ENCODE data around the gene PIM2. TPM values are rescaled to one million over a fixed set of nuclear protein-coding genes. Genes with fewer than 3 reads are reported as not detected.

Gene PIM2
- total RNA-seq, 1 donor from 2014 or later, result 6.8 TPM

GRCh38 chrX:48938721-48939425, 20.0 kb upstream of the PIM2 start:
- Histone ChIP-seq H3K36me3 (ENCODE audit: control insufficient read depth, insufficient read depth, low read length) (peaks cover 3% of the 10 kb centered on the region), H3K4me3 (ENCODE audit: low read depth, low read length) (no peak overlapping the region), H3K27me3 (ENCODE audit: control insufficient read depth, insufficient read depth, low read length) (no peaks in the 10 kb centered on the region)
- TF ChIP-seq CTCF (IDR thresholded peaks at IDR 0.05; ENCODE audit: insufficient read depth, low read length, severe bottlenecking), result no peak
- FAIRE-seq (no peak), DNase-seq (ENCODE audit: low read depth) (no peak)

- Histone ChIP-seq H3K27me3 (ENCODE audit: control insufficient read depth, insufficient read depth, low read length) (no peaks in the 10 kb centered on the region), H3K4me3 (ENCODE audit: low read depth, low read length) (no peak overlapping the region), H3K36me3 (ENCODE audit: control insufficient read depth, insufficient read depth, low read length) (peaks cover 3% of the 10 kb centered on the region)
- FAIRE-seq (no peak), DNase-seq (ENCODE audit: low read depth) (no peak)
- no peak for TF ChIP-seq CTCF (IDR thresholded peaks at IDR 0.05; ENCODE audit: insufficient read depth, low read length, severe bottlenecking)
These were observed 18.5 kb upstream of the PIM2 start for GRCh38 chrX:48937054-48937907.

- Histone ChIP-seq H3K36me3 (ENCODE audit: control insufficient read depth, insufficient read depth, low read length) (peaks cover 3% of the 10 kb centered on the region), H3K27me3 (ENCODE audit: control insufficient read depth, insufficient read depth, low read length) (no peaks in the 10 kb centered on the region), H3K4me3 (ENCODE audit: low read depth, low read length) (no peak overlapping the region)
- DNase-seq (ENCODE audit: low read depth) (no peak), FAIRE-seq (no peak)
- no peak for TF ChIP-seq CTCF (IDR thresholded peaks at IDR 0.05; ENCODE audit: insufficient read depth, low read length, severe bottlenecking)
These were observed 17.7 kb upstream of the PIM2 start for GRCh38 chrX:48936429-48937053.

- Histone ChIP-seq H3K36me3 (ENCODE audit: control insufficient read depth, insufficient read depth, low read length) (peaks cover 3% of the 10 kb centered on the region), H3K27me3 (ENCODE audit: control insufficient read depth, insufficient read depth, low read length) (no peaks in the 10 kb centered on the region), H3K4me3 (ENCODE audit: low read depth, low read length) (no peak overlapping the region)
- FAIRE-seq (no peak), DNase-seq (ENCODE audit: low read depth) (no peak)
- TF ChIP-seq CTCF (IDR thresholded peaks at IDR 0.05; ENCODE audit: insufficient read depth, low read length, severe bottlenecking), result no peak
These were observed 16.5 kb upstream of the PIM2 start for GRCh38 chrX:48935301-48935670.

GRCh38 chrX:48934581-48935300, 15.9 kb upstream of the PIM2 start:
- Histone ChIP-seq H3K27me3 (ENCODE audit: control insufficient read depth, insufficient read depth, low read length) (no peaks in the 10 kb centered on the region), H3K4me3 (ENCODE audit: low read depth, low read length) (no peak overlapping the region), H3K36me3 (ENCODE audit: control insufficient read depth, insufficient read depth, low read length) (peaks cover 3% of the 10 kb centered on the region)
- no peak for FAIRE-seq
- no peak for TF ChIP-seq CTCF (IDR thresholded peaks at IDR 0.05; ENCODE audit: insufficient read depth, low read length, severe bottlenecking)
- DNase-seq (ENCODE audit: low read depth), result no peak
